Hepatocyte (in vitro differentiated cells): ENCODE data around the gene SUDS3. TPM values are rescaled to one million over a fixed set of nuclear protein-coding genes. Genes with fewer than 3 reads are reported as not detected.

Experiments used
- DNase-seq: peaks from one replicate; pipeline ENCODE4 v3.0.0-alpha.2; 2016; ENCODE audit warnings: low spot score
- H2AFZ ChIP-seq: fragments of 200-600 bp; sonication (generic); 2 replicates; pipeline ENCODE4 v1.6.0; 2016; ENCODE audit warnings: antibody characterized with exemption, mild to moderate bottlenecking
- H3K27ac ChIP-seq: fragments of 200-600 bp; sonication (generic); 2 replicates; pipeline ENCODE4 v1.5.1; 2016; ENCODE audit warnings: mild to moderate bottlenecking
- H3K27me3 ChIP-seq: fragments of 200-600 bp; sonication (generic); 2 replicates; pipeline ENCODE4 v1.6.1; 2016
- H3K36me3 ChIP-seq: fragments of 200-600 bp; sonication (generic); replicated peaks from 2 replicates; pipeline ENCODE4 v1.5.1; 2016; ENCODE audit warnings: low read depth; ENCODE audit not compliant: insufficient read depth
- H3K4me1 ChIP-seq: fragments of 200-600 bp; sonication (generic); 2 replicates; pipeline ENCODE4 v1.5.1; 2016; ENCODE audit warnings: mild to moderate bottlenecking, moderate library complexity; ENCODE audit not compliant: insufficient read depth
- H3K4me2 ChIP-seq: fragments of 200-600 bp; sonication (generic); 2 replicates; pipeline ENCODE4 v1.6.0; 2016
- H3K4me3 ChIP-seq: fragments of 200-600 bp; sonication (generic); 2 replicates; pipeline ENCODE4 v1.5.1; 2016; ENCODE audit warnings: mild to moderate bottlenecking
- H3K79me2 ChIP-seq: fragments of 200-600 bp; sonication (generic); 2 replicates; pipeline ENCODE4 v1.6.0; 2017; ENCODE audit warnings: mild to moderate bottlenecking
- H3K9me2 ChIP-seq: fragments of 200-600 bp; sonication (generic); replicated peaks from 2 replicates; pipeline ENCODE4 v1.6.0; 2017; ENCODE audit warnings: mild to moderate bottlenecking; ENCODE audit not compliant: insufficient read depth
- H3K9me3 ChIP-seq: fragments of 200-600 bp; sonication (generic); 2 replicates; pipeline ENCODE4 v1.5.1; 2016; ENCODE audit warnings: low read depth, mild to moderate bottlenecking
- H4K20me1 ChIP-seq: fragments of 200-600 bp; sonication (generic); 2 replicates; pipeline ENCODE4 v1.6.0; 2016; ENCODE audit warnings: mild to moderate bottlenecking; ENCODE audit not compliant: insufficient read depth, poor library complexity, severe bottlenecking
- CTCF ChIP-seq: fragments of 200-600 bp; sonication (generic); IDR thresholded peaks from 2 replicates; pipeline ENCODE4 v1.5.1; 2016; ENCODE audit warnings: antibody characterized with exemption, mild to moderate bottlenecking; ENCODE audit not compliant: poor library complexity
- EZH2 ChIP-seq: fragments of 200-600 bp; sonication (generic); IDR thresholded peaks from 2 replicates; pipeline ENCODE4 v1.6.1; 2016; ENCODE audit warnings: antibody characterized with exemption, mild to moderate bottlenecking, borderline replicate concordance
- EZH2phosphoT487 ChIP-seq: fragments of 200-600 bp; sonication (generic); IDR thresholded peaks from one replicate; pipeline ENCODE4 v1.6.1; 2018; ENCODE audit warnings: antibody characterized with exemption, mild to moderate bottlenecking, low read depth, moderate library complexity; ENCODE audit not compliant: unreplicated experiment, severe bottlenecking
- WGBS: methylation state at CpG from one replicate; pipeline ENCODE4 v1.1.6; 2016; ENCODE audit warnings: low lambda C conversion rate; ENCODE audit errors: missing lambda C conversion rate; 5-methylcytosine and 5-hydroxymethylcytosine counted together
- polyA plus RNA-seq: library from polyadenylated mRNA; unstranded; fragments of >200 nt; fragmentation: Nextera tagmentation; extraction: Ambion mirVana; gene quantifications from 2 replicates; pipeline ENCODE4 v1.2.1, GENCODE V29; 2016
- total RNA-seq: library from RNA; depleted of rRNA; stranded (reverse); fragments of >200 nt; gene quantifications from 2 replicates; pipeline ENCODE4 v1.2.3, GENCODE V29; 2014

The SUDS3 gene
- total and polyA plus RNA-seq, 2 experiments from 2014 or later = 21.1 to 40.0 TPM

- Histone ChIP-seq H3K36me3 (no peaks in the 10 kb centered on the region), H3K27me3 (no peaks in the 10 kb centered on the region), H3K4me2 (no peak overlapping the region), H3K9me3 (no peaks in the 10 kb centered on the region), H3K4me3 (no peak overlapping the region), H3K4me1 (no peaks in the 10 kb centered on the region), H3K79me2 (peaks cover 2% of the 10 kb centered on the region), H3K9me2 (no peaks in the 10 kb centered on the region), H3K27ac (no peak overlapping the region), H2AFZ (no peak overlapping the region), H4K20me1 (no peaks in the 10 kb centered on the region)
- WGBS = 99% methylated on average over 3 of the region's 3 CpGs
- TF ChIP-seq EZH2phosphoT487 = no peak
- TF ChIP-seq CTCF = no peak
- TF ChIP-seq EZH2 = no peak
- DNase-seq = no peak
Observed at GRCh38 chr12:118334241-118334640, 42.1 kb upstream of the SUDS3 start.

- no peaks in the 10 kb centered on the region for H3K36me3 ChIP-seq
- no peak overlapping the region for H3K27ac ChIP-seq
- TF ChIP-seq EZH2phosphoT487 (no peak), CTCF (no peak), EZH2 (no peak)
- H3K27me3 ChIP-seq = no peaks in the 10 kb centered on the region
- no peak for DNase-seq
- peaks cover 2% of the 10 kb centered on the region for H3K79me2 ChIP-seq
- no peaks in the 10 kb centered on the region for H3K9me2 ChIP-seq
- WGBS = 96% methylated on average over 4 of the region's 4 CpGs
- H3K9me3 ChIP-seq = no peaks in the 10 kb centered on the region
- H3K4me3 ChIP-seq = no peak overlapping the region
- H4K20me1 ChIP-seq = no peaks in the 10 kb centered on the region
- H2AFZ ChIP-seq = no peak overlapping the region
- H3K4me2 ChIP-seq = no peak overlapping the region
- no peaks in the 10 kb centered on the region for H3K4me1 ChIP-seq
Observed at GRCh38 chr12:118334939-118335567, 41.3 kb upstream of the SUDS3 start.

GRCh38 chr12:118336123-118336522, 40.2 kb upstream of the SUDS3 start:
- no peak overlapping the region for H3K4me3 ChIP-seq
- no peaks in the 10 kb centered on the region for H3K9me3 ChIP-seq
- 62% methylated on average over 2 of the region's 2 CpGs for WGBS
- H3K27ac ChIP-seq = no peak overlapping the region
- no peak for DNase-seq
- H3K79me2 ChIP-seq = peaks cover 3% of the 10 kb centered on the region
- H2AFZ ChIP-seq = no peak overlapping the region
- H3K9me2 ChIP-seq = no peaks in the 10 kb centered on the region
- H3K36me3 ChIP-seq = no peaks in the 10 kb centered on the region
- no peaks in the 10 kb centered on the region for H4K20me1 ChIP-seq
- no peaks in the 10 kb centered on the region for H3K27me3 ChIP-seq
- H3K4me2 ChIP-seq = no peak overlapping the region
- no peaks in the 10 kb centered on the region for H3K4me1 ChIP-seq
- no peak for TF ChIP-seq EZH2
- TF ChIP-seq EZH2phosphoT487 = no peak
- no peak for TF ChIP-seq CTCF
